GM18907 (cell line): ENCODE results near the gene AREG.

Experiments used
- ATAC-seq: cut with Tn5 transposase; IDR thresholded peaks from one replicate; pipeline ENCODE4 v1.9.1; 2021; ENCODE audit warnings: mild to moderate bottlenecking, moderate library complexity; ENCODE audit not compliant: unreplicated experiment

The AREG gene

DNA sequence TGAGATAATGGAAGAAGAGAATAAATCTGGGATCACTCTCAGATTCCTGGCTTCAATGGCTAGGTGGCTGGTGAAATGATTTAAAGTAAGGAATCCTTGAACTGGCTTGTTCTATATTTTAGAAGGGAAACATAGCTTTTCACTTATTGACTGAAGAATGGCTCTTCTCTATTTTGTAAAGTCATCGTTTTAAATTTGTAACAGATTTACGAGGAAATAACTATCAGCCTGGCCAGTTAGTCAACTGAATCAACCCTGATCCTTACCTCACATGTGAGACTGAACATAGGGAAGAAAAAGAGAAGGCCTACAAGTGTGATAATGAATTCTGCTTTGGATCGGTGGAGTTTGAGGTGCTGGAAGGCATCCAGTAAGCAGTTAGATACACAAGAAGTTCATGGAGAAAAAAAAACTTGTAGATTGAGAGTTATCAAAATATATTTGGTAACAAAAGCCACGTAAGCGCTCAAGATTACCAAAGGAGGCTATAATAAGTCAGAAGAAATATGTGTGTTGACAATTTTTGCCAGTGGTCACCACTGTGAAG, 12.0 kb downstream of the AREG start:
- no peak for ATAC-seq

DNA sequence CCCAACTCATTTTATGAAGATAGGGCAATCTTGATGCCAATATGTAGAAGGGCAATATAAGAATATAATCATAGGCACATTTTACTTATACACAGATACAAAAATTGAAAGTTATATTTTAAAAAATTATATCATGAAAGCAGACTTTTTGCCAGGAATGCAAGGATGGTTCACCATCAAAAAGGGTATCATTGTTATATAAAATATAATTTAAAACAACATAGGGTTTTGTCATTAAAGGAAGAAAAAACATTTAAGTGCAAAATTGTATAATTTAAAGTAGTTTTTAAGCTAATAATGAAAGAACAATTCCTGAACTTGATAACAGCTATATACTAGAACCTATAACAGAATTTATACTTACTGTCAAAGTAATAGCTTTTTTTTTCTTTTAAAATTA, 15.9 kb downstream of the AREG start:
- ATAC-seq = no peak

DNA sequence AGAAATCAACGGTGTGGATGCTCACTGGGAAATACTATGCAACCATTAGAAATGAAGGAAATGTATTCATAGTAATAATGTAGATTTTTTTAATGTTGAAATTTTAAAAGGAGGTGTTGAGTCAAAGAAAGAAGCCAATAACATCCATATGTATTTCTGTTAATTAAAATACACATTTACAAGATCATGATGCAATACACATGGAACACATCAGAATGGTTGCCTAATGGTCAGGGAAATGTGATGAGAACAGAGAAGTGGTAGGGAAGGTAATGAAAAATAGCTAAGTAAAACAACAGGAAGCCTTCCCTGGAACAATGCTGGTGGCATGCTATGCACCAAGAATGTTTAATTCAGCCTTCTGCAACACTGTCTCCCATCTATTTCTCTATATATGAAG, 18.2 kb downstream of the AREG start:
- no peak for ATAC-seq

DNA sequence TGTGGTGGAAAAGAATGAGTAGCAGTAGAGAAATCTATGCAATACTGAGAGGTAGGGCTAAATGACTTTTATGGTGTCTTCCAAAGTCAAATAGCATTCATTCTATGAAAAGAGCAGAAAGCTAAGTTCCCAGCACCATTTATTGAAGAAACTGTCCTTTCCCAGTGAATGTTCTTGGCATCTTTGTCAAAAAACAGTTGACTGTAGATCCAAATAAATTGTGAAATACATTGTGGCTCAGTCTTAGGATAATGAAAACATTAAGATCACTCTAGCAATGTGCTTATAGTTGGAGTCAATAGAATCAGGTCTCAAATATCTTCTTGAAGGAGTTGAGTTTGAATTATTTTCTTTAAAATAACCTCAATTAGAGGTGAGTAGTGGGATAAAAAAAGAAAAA, 19.4 kb downstream of the AREG start:
- no peak for ATAC-seq

DNA sequence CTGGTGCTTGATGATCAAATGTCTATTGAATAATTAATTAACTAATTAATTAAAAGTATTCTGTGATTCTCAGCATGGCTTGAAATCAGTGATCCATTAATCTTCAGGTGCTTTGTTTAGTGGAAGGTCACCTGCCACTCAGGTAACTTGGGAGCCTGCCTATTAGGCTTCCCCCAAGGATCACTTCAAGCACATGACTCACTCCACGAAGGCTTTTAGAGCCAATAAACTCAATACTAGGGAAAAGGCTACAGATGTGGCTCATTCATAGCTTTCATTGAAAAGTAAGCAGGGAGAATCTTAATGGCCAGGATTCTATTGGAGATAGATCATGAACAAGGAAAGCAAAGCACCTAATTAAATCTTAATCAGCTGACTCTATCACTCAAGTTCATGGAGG, 21.3 kb downstream of the AREG start:
- ATAC-seq = no peak

DNA sequence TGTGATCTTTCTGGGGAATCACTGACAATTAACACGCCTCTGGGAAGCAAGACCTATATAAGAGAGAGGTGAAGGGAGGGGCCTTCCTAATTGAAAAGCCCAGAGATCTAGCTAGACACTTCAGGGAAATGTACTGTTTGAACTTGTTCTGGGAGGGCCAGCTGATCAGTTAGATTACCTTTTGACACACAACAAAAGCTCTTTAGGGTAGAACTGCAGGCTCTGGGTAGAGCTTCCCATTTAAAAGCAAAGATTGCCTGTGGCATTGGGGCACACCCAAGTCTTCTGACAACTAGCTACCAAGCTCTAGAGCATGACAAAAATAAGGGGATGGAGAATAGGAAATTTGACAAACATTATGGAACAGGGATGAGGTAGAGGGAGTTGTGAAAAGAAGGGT, 26.3 kb downstream of the AREG start:
- no peak for ATAC-seq

DNA sequence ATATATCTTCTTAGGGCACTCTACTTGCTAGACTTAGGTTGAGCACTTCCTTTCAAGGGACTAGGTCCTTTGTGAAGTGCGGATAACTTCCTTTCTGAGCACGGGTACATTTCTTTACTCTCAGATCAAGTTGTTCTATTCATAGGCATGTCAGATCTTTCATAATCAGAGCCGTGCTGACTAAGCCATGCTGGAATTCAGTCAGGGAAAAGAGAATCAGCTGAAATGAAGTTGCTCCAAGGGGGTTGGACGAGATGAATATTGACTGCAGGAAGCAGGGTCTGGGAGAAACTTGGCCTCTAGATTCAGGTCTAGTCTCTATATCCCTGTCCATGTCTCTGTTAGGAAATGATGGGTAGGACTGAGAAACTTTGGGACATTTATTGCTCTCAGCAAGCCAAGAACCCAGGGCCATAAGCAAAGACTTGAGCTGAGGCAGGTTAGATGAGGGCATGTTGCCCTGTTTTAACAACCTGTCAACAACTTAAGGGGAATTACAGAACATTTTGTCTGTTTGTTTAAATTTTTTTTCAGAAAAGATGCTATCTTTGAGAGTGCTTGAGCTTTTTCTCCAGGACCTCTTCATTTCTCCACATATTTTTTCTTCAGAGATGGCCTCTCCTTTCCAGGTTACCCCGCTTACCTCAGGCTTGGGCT, 28.3 kb downstream of the AREG start:
- ATAC-seq = no peak

DNA sequence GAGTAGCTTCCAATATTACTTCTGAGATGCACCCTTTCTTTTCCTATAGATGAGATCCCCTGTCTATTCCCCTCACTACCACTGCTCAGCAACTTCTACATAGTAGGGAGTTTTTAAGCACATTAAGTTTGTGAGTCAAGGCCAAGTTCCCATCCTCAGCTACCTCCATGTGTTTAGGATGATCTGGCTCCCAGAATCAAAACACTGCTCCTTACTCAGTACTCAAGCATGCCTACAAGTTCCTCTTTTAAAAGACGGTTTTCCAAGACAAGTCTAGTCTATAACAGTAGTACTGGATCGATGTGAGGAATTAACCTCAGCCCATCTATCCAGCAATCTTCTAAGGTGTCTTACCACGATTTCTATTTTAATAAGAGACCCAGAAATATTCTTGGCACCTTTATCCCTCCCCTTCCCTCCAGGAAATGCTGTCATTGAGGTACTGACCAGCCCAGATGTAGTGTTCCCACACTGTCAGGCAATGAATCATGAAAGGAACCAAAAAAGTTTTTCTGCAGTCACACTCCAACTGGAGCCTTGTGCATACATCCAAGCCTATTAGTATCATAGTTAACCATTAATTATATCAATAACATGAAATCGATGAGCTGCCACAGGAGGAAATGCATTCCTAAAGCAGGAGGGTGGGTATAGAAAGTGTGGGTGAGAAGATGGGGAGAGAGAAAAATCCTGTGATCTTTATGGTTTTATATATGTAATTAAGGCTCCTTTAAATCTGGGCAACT, 29.6 kb downstream of the AREG start:
- ATAC-seq = no peak

DNA sequence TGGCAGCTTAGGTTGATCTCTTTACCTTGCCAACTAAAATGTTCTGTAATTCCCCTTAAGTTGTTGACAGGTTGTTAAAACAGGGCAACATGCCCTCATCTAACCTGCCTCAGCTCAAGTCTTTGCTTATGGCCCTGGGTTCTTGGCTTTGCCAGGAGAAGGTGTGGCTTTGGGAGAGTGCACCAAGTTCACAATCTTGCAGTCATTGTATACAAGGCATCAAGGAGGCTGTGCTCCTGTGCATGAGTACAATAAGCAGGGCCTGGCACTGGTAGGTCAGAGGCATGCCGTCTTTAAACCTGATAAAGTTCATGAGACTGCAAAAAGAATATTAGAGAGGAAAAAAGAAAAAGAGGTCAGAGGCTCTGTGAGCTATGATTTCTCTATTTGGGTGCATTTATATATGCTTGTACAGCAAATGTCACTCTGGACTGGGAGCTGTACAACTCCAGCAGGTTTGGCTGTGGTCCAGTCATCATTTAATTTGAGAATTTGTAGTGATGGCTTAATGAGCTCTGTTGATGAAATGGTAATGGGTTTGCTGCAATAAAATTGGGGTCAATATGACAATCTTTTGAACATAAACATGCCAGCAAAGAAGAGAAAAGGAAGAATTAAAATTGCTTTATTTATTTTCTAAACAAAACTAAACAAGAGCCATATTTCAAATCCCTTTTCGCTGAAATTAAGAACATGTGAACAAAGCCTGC, 30.3 kb downstream of the AREG start:
- ATAC-seq = no peak

DNA sequence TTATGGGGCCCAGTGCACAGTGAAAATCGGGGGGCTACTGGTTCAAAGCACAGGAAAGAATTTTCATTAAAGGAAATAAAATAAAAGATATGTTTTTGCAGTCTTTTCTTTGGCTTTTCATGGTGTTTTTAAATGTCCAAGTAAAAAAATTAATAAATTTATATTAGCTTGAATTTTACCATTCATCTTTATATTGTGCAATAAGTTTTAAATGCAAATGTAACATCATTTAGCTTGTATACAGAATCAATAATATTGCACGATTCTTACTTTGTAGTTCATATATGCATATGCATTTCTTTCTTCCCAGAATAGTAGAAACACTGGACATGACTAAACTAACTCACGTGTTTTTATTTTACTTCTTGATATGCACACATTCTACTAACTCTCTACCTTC, 31.0 kb downstream of the AREG start:
- no peak for ATAC-seq

DNA sequence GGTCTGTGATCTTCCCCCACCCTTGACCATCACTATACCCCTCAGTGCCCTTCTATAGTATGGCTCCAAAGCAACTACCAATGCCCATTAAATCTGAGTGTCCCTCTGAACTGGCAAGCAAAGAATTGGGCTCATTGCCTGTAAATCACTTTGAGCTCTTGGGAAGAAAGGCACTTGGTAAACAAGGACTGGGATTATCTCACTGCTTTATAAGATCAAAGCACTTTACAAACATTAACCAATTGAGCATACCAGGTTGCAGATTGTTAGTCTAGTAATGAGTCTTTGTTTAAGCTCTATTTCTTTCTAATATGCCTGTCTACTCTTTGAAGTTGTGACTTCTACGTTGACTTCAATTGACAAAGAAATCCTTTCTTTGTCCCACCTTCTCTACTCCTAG, 34.1 kb downstream of the AREG start:
- ATAC-seq = no peak

DNA sequence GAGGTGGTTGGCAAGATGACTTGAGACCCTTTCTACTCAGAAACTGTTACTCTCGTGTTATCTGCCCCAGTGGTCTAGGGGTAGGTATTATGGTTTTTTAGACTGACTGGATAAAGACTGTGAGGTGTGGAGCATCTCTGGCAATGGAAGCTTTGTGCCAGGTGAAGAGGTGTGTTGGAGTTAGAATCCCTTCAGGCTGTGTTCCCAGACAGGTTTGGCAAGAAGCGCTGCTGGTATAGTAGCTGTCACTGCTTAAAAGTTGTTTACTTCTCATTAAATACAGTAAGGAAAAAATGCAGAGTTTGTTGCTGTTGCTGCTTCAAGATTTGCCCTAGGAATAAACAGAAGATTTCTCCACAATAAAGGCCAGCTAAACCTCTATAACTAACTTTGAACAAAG, 35.3 kb downstream of the AREG start:
- ATAC-seq = no peak

DNA sequence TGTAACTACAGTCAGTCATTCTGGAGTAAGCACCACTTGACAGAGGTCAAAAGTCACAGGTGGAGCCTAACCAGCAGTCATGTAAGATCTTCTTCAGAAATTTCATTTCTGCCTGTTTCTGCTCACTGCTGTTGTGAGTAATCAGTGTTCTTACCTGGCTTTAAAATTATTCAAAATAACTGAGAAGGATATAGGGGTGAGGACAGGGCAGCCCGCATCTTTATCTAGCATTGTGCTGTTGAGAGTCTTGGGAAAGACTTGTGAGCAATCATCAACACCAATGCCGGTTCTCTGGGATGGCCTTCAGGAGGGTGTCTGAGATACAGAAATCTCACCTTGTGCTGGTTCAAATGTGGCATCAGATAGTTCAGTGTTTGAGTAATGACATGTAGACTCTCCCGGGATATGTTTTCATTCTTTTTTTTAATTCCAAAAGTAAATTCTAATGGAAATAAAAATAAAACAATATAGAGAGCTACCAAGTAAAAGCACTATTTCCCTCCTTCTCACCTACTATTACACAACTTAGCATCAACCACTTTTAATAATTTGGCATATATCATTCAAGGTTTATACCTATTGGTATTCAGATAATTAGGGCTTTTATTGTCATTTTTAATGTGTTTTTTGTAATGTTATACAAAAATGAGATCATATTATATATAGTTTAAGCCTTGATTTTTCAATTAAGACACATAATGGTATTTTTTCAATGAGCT, 37.1 kb downstream of the AREG start:
- ATAC-seq = no peak

DNA sequence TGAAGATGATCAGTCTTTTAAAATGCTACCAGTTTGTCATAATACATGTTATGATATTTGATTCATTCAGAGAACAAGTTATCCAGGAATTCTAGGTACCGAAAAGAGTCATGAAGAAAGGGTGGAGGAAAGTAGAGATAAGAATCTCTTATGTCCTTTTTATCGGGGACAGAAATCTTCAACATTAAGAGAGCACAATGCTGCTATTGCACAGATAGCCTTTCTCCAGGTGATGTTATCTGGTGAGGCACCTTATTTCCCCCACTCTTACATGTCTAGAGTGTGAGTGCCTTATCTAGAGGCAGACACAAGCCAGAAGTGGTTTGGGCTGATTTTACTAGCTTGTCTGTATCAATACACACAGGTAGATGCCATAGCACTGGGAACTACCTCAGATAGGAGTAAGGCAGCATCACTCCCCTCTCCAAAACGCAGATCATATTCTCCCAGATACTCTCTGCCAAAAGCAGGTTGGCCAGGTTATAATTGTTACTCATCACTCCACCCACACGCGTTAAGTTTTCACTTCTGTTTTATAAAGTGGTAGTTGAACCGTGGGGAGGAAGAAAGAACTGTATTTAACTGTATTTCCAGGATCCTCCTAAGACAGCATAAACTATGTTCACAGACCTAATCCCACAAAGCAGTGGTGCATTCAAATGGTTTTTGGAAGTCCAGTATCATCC, 38.4 kb downstream of the AREG start:
- ATAC-seq = no peak

DNA sequence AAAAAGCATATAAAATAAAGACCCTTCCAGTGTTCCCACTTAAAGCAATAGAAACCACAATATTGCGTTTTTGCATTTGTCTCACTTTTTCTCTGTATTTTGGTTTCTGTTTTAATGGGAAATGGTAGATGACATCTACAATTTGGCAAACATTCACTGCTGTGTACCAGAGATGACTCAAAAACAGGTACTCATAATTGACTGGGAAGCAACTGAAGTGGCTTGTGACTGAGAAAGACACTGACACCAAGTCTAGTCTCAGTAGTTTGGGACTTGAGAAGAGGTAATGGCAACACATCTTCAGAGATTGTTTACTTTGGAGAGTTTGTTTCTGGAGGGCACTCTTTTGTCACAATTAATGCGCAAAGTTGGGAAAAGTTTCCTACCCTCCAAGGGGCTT, 42.0 kb downstream of the AREG start:
- no peak for ATAC-seq

DNA sequence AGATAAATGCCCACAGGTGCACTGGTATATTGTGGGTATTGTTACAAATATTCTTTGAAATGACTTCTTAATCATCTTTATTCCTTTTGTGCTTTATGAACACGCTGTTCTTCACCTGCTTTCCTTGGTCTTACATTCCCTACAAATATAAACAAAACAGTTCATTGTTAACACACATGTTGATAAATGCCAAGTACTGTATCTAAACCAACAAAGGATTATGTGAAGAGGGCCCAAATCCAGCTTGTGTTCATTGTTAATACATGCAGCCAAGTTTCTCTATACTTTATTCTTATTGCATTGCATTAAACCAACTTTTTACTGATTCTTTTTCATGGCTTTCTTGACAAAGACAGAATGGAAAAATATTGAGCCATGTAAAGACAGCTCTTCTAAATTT, 42.8 kb downstream of the AREG start:
- no peak for ATAC-seq

DNA sequence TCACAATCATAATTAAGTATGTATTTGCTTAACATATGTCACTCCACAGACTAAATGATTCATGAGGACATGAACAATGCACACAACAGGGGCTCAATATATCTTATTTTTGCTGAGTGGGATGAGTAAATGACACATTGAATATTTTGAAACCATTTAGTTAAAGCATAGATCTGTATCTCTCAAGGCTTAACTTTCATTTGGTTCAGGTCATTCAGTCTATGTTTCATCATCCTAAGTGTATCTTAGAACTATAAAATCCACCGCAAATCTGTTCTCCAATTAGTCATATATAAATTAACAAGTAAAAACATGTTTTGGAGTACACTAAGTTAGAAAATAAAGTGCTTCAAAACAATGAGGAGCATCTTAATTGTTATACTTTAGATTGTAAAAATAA, 45.8 kb downstream of the AREG start:
- no peak for ATAC-seq

DNA sequence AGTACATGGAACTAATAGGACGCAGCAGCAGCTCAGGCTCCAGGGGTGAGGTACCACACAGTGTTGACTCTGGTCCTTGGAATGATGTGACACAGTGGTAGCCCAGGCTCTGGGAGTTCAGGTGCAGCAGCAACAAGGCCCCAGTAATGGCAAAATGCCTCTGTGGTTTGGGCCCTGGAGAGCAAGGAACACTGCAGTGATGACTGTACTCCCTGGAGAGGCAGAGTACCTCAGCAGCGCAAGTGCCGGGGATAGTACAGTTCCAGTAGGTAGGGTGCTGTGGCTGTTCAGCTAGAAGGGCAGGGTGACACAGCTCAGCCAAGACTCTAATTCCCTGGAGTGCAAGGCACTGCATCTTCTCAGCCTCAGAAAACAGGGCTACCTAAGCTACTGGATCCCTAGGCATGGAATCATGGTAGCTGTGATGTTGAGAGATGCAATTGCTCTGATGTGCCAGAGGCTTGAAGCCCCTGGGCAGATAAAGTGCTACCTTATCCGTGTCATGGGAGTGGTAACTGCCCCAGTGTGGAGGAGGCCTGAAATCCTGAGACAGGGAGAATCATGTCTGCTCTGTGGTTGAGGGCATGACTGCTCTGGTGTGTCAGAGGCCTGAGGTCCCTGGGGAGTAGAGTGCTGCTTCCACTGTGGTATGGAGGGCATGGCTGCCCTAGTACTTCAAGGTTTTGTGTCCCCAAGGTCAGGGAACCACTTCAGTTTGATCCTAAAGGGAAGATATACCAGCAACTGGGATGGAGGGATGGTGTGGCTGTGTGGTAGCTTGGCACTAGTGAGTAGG, 55.2 kb downstream of the AREG start:
- ATAC-seq = peak; percentile 93

DNA sequence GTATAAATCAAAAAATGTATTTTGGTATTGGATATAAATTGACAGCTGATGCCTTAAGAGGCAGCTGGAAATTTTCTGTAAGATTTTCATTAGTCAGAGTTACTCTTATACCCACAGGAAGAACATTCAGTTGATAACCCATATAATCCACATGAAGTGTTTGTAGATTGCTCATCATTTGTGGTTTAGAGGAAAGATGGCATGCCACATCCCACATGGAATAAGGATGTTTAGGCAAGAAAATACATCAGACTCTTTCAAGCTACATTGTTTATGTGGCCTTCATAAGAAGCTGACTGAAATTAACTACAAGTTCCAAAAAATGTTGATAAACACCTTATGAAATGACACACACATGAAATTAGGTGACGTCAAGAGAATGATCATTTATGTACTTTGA, 56.6 kb downstream of the AREG start:
- no peak for ATAC-seq

DNA sequence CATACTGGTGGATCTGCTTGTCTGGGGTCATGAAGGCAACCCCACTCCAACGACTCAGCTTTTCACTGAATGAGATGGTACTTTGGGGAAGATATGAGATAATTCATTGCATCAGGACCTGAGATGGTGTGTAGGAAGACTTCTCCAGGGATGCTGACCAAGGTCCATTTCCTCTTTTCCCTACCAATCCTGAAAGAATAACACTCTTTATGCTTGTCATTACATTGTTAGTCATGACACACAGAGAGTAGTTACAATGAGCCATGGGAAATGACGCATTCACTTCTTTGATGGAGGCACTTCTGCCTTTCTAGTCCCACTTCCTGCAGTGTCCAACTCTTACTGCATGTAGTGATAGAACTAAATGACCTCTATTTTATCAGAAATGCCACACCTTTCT, 58.6 kb downstream of the AREG start:
- ATAC-seq = no peak
